ENCODE measurements around the gene PPP5C.
"Not testable (repeated sequence)": the region's sequence is repeated elsewhere in the genome, so short reads cannot be mapped to it uniquely, and the experiment has no call there.

Gene PPP5C

GRCh38 chr19:46407856-46408663 is 61.2 kb downstream of the PPP5C start:
- no peak for DNase-seq (ENCODE audit: low read depth in 2 of 3, low spot score in 1 of 3)

- no peak for DNase-seq (ENCODE audit: low read depth in 2 of 3, low spot score in 1 of 3)
Observed at GRCh38 chr19:46408664-46409039, 61.8 kb downstream of the PPP5C start.

DNA sequence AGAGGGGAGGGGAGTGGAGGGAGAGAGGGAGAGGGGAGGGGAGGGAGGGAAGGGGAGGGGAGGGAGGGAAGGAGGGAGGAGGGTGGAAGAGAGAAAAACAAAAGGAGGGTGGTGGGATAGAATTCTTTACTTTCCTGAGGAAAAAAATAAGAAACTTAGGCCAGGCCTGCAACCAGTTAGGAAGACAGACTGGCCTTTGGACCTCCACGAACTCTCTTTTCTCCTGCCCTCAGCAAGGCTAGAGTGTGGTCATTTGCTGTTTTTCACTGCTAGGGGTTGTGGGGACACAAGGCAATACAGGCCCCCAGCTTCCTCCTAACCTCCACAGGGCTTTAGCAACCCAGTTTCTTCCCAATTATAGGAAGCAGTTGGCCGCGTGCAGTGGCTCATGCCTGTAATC is 62.3 kb downstream of the PPP5C start:
- DNase-seq (ENCODE audit: low read depth in 2 of 3, low spot score in 1 of 3) = no peak

GRCh38 chr19:46410205-46411087 is 63.6 kb downstream of the PPP5C start:
- no peak for DNase-seq (ENCODE audit: low read depth in 2 of 3, low spot score in 1 of 3)

DNA sequence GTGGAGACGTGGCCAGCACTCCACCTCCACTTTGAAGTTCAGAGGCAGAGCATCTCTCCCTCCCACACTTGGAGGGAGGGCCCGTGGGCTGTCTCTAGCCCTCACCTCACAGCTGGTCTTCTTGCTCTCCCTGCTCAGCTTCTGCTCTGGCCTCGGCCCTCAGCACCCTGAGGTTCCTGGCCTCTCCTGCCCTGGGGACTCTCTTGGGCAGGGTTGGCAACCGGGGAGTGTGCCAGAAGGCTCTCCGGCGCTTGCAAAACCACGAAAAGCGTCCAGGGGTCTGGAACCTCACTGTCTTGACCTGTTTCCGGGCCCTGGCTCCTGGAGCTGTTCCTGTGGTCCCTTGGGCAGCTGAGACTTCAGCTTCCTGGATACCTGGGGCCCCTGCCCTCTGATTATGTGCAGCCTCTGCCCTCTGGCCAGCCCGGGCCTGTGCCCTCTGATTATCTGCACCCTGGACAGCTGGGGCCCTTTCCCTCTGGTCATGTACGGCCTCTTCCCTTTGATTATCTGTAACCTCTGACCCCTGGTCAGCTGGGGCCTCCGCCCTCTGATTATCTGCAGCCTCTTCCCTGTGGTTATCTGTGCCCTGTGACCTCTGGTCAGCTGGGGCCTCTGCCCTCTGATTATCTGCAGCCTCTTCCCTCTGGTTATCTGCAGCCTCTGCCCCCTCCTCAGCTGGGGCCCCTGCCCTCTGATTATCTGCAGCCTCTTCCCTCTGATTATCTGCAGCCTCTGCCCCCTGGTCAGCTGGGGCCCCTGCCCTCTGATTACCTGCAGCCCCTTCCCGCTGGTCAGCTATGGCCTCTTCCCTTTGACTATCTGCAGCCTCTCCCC is 64.4 kb downstream of the PPP5C start:
- DNase-seq (ENCODE audit: low read depth in 2 of 3, low spot score in 1 of 3) = no peak

- no peak for DNase-seq (ENCODE audit: low read depth in 2 of 3, low spot score in 1 of 3)
Observed at GRCh38 chr19:46411925-46412649, 65.2 kb downstream of the PPP5C start.

DNA sequence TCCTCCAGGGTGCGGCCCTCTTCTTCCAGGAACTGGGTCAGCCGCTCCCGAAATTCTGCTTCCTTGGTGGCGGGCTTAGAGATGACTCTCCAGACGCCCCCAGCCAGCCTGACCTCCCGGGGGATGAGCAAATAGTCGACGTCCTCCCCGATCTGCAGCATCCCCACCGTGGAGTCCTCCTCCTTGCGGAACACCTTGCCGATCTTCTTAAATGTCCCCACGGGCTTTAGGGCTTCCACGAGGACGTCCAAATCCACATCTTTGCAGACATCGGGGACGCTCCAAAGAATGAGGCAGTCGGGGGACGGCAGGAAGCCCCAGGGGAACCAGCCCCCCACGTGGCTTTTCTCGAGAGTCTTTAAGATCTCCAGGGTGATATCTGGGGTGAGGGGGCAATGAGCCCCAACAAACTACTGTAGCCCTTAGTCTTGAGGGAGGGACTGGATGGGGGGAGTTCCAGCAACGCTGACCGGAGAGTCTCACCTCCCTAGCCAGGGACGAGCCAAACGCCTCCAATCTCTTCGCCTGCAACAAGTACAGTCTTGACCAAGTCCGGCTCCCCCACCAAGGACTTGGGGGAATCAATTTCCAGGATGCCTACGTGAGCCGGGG is 65.9 kb downstream of the PPP5C start:
- no peak for DNase-seq (ENCODE audit: low read depth in 2 of 3, low spot score in 1 of 3)

GRCh38 chr19:46413262-46414031 is 66.6 kb downstream of the PPP5C start, which contains the start of gene CCDC8:
TSS of gene CCDC8 (minus strand) at chr19:46413564. CDS start at chr19:46412810, 754 bp downstream.
- DNase-seq (ENCODE audit: low read depth in 2 of 3, low spot score in 1 of 3) = no peak

- not testable (repeated sequence) for DNase-seq (ENCODE audit: low read depth in 2 of 3, low spot score in 1 of 3)
Observed at GRCh38 chr19:46414899-46415298, 68.0 kb downstream of the PPP5C start.

DNA sequence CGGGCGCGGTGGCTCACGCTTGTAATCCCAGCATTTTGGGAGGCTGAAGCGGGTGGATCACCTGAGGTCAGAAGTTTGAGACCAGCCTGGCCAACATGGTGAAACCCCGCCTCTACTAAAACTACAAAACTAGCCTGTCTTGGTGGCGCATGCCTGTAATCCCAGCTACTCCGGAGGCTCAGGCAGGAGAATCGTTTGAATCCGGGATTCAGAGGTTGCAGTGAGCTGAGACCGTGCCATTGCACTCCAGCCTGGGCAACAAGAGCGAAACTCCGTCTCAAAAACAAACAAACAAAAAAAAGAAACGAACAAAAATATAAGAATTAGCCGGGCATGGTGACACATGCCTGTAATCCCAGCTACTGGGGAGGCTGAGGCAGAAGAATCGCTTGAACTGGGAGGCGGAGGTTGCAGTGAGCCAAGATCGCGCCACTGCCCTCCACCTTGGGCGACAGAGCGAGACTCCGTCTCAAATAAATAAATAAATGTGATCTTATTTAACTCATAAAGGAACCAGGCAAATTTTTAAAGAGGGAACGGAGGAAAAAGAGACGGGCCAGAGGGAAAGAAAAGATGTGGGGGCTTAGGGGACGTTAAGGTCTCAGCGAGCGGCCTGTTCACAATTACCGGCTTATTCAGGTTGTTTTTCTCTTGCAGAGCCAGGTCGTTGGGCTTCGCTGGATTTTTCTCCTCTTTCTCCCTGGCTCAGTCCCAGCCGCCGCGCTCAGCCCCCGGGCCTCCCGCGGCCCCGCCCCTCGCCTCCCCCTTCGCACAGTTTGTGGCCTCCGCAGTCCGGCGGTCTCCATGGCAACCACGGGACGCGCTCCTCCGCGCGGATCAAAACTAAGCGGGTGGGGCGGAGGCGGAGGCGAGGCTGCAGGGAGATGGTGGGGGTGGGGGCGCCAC is 69.2 kb downstream of the PPP5C start:
- not testable (repeated sequence) for DNase-seq (ENCODE audit: low read depth in 2 of 3, low spot score in 1 of 3)

- no peak for DNase-seq (ENCODE audit: low read depth in 2 of 3, low spot score in 1 of 3)
Observed at GRCh38 chr19:46420056-46420455, 73.2 kb downstream of the PPP5C start.

GRCh38 chr19:46422344-46422743 is 75.5 kb downstream of the PPP5C start:
- DNase-seq (ENCODE audit: low read depth in 2 of 3, low spot score in 1 of 3) = no peak

- DNase-seq (ENCODE audit: low read depth in 2 of 3, low spot score in 1 of 3) = no peak
Observed at GRCh38 chr19:46423188-46423587, 76.3 kb downstream of the PPP5C start.

- DNase-seq (ENCODE audit: low read depth in 2 of 3, low spot score in 1 of 3) = no peak
Observed at GRCh38 chr19:46426035-46426505, 79.2 kb downstream of the PPP5C start.

DNA sequence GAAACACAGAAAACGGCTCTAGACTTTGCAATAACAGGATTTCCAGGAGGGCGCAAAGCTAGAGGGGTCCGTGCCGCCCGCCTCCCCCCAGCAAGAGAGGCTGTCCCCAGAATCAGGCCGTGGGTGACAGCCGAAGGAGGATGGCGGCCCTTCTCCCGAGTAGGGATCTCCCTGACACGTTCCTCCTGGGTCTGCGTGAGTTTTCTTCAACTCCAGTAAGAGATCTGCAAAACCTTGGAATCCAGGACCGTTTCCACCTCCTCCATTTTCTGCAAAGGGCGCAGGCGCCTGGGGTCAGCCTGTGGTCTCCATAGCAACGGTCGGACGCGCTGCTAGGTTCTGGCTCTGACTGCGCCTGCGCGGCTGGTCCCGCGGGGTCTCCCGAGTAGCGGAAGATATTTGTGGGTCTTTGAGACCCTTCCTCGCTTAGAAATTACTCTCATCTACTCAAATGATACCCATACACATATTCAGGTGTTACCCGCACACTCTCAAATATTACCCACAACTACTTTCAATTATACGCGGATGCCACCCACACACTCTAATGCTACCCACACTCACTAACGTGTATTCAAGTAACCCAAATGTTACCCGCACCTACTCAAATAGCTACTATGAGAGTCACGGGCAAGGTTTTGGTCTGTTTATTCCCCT is 79.7 kb downstream of the PPP5C start:
- peak; percentile 6 to 47 (median 38) for DNase-seq (ENCODE audit: low read depth in 2 of 3, low spot score in 1 of 3)

DNA sequence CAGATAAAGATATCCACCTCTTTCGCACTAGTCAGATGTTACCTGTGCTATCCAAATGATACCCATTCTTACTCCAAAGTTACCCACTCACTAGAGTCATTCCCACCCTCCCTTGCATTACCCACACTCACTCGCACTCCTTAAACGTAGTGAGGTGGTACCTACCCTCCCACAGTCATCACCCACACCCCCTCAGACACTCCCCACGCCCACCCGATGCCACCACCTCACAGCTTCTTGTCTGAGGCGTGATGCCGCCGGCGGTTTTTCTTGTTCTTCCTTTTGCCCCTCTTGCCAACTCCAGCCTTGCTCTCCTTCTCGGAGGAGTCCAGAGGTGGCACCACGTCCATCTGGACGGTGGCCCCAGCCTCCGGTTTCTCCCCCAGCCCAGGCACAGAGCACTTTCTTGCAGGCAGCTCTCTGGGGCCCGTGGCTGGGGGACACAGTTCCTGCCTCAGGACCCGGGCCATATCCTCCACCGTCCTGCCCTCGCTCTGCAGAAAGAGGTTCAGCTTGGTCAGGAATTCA is 80.7 kb downstream of the PPP5C start:
- DNase-seq (ENCODE audit: low read depth in 2 of 3, low spot score in 1 of 3) = no peak
